GM10248 (cell line): Measurements from ENCODE around the gene ATP10A.

ENCODE experiments used
- CTCF ChIA-PET: fragments of 300-600 bp; sonication (Branson Sonifier 250); formaldehyde crosslinking; extraction: SDS; loops from one replicate; lab custom pipeline; 2021; ENCODE audit warnings: antibody characterized with exemption; lab: Yijun Ruan, JAX
- POLR2A ChIA-PET: fragments of 350-650 bp; sonication (Branson Sonifier 250); formaldehyde crosslinking; extraction: SDS; loops from one replicate; lab custom pipeline; 2020; ENCODE audit warnings: antibody characterized with exemption; lab: Yijun Ruan, JAX
- DNase-seq: peaks from one replicate; pipeline ENCODE4 v3.0.0; 2012; ENCODE audit errors: extremely low spot score
- TF ChIP-seq, protein P1 (sequence below): IDR thresholded peaks from 2 replicates; pipeline ENCODE4 v1.5.1; 2012; ENCODE audit warnings: mild to moderate bottlenecking, low read depth; ENCODE audit errors: extremely low read depth, missing control alignments, control extremely low read depth

The ATP10A gene

GRCh38 chr15:25705433-25706115 is 157.6 kb downstream of the ATP10A start:
- ChIA-PET CTCF (no interaction called here), POLR2A (no interaction called here)
- DNase-seq: no peak
- TF ChIP-seq, protein P1, sequence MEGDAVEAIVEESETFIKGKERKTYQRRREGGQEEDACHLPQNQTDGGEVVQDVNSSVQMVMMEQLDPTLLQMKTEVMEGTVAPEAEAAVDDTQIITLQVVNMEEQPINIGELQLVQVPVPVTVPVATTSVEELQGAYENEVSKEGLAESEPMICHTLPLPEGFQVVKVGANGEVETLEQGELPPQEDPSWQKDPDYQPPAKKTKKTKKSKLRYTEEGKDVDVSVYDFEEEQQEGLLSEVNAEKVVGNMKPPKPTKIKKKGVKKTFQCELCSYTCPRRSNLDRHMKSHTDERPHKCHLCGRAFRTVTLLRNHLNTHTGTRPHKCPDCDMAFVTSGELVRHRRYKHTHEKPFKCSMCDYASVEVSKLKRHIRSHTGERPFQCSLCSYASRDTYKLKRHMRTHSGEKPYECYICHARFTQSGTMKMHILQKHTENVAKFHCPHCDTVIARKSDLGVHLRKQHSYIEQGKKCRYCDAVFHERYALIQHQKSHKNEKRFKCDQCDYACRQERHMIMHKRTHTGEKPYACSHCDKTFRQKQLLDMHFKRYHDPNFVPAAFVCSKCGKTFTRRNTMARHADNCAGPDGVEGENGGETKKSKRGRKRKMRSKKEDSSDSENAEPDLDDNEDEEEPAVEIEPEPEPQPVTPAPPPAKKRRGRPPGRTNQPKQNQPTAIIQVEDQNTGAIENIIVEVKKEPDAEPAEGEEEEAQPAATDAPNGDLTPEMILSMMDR: no peak

- ChIA-PET POLR2A (no interaction called here), CTCF (no interaction called here)
- TF ChIP-seq, protein P1: no peak
- no peak for DNase-seq
Observed at GRCh38 chr15:25703726-25704125, 159.4 kb downstream of the ATP10A start.

DNA sequence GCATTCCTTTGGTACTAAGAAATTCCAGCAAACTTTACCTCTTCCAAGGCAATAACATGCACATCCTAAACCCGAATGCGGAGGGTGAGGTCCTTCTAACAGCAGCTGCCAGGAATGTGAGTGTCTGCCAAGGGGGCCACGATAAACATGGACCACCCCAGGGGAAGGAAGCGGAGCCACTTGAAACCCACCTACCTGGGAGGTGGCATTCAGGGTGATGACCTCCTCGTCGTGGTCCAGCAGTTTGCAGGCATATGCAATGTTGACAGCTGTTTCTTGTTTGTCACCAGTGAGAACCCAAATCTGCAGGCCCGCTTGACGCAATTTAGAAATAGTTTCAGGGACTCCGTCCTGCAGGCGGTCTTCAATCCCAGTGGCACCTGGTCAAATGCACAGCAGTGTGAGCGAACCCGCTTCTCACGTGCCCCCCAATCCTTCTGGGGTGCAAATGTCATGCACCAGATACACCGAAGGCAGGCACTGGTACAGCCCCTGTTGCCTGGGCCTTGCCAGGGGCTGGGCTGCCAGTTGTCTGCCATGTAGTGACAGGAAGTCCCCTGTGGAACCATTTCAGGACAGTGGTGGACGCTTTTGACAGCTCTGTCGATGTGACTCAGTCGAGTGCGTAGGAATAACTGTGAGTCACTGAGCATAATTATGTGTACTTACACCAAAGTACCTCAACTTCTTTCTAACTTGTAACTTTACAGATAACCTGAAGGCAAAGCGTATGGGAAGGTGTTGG is 161.2 kb downstream of the ATP10A start:
- DNase-seq: no peak
- ChIA-PET CTCF (interaction anchor here (1.1 kb wide), 1 partner anchor 19 kb away, joined by 3 read pairs; no protein-coding TSS in a partner anchor), POLR2A (no interaction called here)
- TF ChIP-seq, protein P1: no peak

DNA sequence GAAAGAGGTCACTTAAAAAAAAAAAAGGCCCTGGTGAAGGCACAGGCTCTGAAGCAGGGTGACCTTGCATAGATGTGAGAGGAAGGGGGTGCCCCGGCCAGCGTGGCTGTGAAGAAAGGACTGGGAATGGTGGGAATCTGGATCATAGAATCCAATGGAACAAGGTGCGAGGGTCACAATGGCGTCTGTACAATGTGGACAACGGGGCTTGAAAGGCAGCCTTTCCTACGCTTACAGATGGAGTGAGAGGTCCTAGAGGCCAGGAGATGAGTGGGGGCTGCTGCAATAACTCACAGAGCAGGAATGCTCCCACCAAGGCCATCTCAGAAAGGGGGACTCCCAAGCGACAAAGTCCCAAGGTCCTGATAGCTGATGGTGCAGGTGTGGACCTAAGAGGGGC is 162.2 kb downstream of the ATP10A start:
- DNase-seq: no peak
- TF ChIP-seq, protein P1: no peak
- POLR2A ChIA-PET: no interaction called here
- CTCF ChIA-PET: no interaction called here

GRCh38 chr15:25697586-25697985 is 165.5 kb downstream of the ATP10A start:
- TF ChIP-seq, protein P1: no peak
- POLR2A ChIA-PET: no interaction called here
- CTCF ChIA-PET: no interaction called here
- no peak for DNase-seq

DNA sequence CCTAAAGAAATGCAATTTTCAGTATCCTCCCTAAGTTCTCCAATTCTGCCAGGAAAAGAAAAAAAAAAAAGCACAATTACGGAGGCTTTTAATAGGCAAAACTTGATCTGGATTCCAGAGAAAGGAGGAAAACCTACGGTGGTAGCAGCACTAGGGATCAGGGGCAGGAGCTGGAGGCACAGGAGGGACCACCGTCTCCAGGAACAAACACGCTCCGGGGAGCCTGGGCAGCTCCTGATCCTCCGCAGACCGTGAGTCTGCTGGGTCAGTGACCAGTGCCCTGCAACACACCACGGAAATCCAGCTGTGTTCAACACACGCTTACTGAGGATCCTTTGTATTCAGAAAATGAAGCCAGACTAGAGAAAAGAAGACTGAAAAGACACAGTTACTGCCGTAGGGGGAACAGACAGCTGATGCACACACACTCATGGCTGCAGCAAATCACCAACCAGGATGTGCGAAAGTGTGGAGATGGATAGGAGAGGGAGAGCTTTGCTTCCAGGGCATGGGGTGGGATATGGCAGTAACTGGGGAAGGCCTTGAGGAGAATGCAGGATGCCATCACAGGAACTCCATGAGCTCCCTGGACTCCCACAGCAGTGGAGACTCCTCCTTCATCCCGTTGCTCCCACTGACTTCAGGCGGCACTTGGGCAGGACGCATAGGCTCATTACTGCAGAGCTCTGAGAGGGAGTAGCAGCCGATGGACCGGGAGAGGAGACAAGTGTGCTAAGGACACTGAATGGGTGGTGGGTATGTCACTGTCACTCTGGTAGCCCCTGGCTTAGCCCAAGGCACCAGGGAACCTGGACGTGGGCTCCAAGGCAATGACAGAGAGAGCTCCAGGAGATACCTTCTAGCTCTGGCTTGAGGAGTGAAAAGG is 167.0 kb downstream of the ATP10A start:
- TF ChIP-seq, protein P1: no peak
- ChIA-PET POLR2A (no interaction called here), CTCF (no interaction called here)
- no peak for DNase-seq
